ENCODE measurements around the gene COL4A4. TPM values are rescaled to one million over a fixed set of nuclear protein-coding genes. Genes with fewer than 3 reads are reported as not detected.

COL4A4 gene
- polyA plus RNA-seq, 5 donors: 5.2 to 9.5 (median 8.9) TPM

DNA sequence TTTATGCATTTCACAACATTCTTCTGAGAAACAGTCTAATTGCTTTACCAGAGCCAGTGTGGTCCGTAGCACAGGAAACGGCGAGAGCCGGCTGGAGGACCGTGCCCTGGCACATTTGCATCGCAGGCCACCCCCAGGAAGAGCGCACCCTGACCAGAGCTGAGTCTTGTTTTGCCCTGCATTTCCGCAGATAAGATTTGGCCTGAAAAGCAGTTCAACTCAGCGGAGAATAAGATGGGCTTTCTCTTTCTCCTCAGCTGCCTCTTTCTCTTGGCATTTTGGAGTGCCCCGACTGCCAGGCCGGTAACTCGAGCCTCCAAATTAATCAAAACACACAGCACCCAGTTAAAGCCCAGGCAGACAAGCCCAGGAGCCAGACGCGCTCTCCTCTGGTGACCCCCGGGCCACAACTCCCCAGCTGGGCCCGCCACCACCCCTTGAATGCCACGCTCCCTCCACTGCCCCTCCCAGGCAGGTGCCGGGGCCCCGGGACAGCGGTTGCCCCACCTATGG lies 464 bp downstream of the COL4A4 start:
- no peak for DNase-seq

DNA sequence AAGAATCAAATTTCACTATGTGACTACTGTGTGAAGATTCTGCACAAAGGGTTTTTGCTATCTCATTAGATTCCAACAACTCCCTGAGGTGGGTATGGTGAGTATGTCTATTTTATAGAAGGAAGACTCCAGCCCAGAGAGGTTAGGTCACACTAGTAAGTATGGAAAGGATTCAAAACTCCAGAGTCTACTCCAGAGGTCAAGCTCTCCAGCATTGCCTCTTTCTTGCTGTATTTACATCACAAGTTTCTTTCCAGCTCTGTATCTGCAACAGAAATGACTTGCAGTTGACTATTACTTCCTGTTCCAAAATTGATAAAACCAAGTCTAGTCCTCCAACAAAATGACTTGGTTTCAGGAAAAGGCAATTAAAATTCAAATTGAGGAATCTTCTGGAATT lies 2.1 kb downstream of the COL4A4 start:
- no peak for DNase-seq

DNA sequence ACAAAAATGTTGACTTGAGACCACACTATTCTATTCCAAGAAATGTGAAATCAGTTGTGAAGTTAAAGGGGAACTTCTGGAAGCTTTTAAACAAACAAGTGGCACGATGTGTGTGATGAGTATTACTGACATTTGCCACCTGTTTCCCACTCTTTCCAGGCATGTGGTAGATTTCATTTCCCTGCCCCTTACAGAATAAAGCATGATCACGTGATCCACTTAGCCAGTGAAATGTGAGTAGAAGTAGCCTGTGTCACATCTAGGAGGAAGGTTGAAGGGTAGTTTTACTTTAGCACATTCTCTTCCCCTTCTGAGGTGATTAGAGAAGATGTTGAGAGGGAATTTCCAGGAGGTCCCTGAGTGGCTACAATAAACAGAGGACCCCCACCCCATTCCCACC lies 3.8 kb downstream of the COL4A4 start:
- no peak for DNase-seq

DNA sequence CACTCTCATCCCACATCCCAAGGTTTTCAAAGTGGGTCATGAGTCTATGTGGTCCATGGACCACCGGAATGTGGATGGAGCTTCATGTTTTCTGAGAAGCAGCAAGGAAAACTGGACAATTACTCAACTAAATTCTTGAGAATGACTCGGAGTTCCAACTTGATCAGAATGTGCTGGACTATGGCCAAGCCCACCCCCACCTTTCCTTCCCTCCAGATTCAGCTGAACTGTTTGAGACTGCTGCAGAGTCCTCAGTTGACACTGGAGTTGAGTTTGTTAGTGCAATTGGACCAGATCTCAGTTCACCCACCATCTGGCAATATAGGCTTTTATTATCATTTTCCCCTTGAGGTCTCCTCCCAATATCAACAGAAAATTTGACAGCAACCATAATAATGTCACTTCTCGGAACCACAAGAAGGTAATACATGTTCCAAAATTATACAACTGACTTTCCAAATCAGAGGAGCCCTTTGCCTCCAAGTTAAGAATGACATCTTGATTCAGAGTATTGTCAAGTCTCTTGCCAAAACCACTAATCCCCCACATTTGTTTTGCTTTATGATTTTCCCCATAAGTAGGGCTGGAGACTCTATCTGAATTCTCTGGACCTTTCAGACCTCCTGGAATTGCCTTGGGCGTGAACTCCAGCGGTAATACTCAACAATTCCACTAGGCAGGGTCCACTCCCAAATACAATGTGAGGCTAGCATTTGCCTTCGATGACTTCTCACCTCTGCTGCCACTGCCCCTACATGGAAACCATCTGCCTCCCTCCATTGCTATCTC lies 8.8 kb downstream of the COL4A4 start:
- no peak for DNase-seq

DNA sequence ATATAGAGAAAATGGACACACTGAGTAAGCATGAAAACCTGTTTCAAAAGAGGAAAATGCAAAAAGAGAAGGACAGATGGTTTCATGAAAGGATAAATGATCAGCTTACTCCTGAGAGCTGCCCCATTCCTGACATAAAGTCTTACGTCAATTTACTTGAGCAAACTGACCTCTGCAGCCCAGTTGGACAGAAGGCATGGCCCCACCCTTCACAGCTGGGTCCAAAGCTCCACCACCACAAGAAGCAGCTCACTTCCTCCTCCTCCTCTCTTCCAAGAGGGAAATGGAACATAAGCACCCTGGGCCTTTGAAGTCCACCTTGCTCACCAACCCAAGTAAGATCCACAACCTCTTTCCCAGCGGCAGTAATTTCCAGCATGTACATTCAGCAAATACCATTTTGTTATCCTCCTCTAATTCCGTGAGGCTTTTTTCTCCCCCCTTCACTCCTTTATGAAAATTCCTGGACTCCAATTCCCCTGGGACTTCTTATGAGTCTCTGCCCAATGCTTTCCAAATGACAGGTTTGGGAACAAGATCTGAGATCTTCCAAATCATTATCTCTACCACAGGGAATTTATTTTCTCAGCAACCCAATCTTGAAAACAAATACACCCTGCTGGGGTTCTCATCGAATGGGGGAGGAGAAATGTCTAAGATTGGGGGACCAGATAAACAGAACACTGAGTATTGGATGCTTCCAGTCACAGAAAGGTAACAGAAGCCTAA lies 10.1 kb downstream of the COL4A4 start:
- no peak for DNase-seq

DNA sequence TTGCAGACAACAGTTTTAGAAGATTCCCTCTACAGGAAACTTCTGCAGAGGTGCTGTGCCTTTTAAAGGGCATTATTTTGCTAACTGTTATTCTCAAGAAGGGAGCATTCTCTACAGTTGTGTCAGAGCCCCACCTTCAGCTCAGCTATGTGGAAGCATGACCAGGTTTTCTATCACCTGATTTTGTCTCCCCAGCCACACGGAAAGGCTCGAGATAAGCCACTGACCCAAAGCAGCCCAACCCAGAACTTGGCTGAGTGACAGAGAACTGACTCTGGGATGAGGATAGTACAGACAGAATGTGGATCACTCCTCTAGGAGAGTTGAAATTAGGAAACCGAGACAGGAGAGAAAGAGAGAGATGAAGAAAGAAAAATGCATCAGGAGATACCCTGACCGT lies 10.7 kb downstream of the COL4A4 start:
- DNase-seq: no peak

DNA sequence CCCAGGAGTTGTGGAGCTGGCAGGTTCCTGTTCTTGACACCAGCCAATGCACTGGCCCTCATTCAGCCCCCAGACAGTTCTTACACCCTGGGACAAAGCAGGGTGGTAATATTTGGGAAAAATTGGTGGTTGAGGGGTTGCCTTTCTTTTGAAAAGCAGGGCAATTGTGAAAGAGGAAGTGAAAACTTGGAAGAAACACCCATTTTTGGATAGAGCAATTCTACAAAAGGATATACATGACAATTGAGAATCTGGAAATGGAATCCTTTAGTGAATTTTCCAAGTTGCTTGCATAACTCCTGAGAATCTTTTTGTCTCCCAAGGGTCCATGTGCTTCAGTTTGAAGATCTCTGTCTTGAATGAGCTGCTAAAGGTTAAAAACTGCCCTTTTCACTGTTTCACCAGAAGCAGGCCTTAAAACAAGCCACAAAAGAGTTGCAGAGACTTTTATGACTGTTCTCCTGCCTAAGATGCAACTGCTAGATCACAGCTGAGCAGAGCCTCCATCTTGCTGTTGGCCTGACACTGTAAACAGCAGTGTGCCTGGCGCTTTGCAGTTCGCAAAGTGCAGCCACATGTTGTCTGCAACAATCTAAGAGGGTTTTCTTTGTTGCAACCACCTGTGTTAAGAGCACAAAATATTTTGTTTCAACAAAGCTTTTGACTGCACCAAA lies 11.8 kb downstream of the COL4A4 start:
- DNase-seq: no peak

DNA sequence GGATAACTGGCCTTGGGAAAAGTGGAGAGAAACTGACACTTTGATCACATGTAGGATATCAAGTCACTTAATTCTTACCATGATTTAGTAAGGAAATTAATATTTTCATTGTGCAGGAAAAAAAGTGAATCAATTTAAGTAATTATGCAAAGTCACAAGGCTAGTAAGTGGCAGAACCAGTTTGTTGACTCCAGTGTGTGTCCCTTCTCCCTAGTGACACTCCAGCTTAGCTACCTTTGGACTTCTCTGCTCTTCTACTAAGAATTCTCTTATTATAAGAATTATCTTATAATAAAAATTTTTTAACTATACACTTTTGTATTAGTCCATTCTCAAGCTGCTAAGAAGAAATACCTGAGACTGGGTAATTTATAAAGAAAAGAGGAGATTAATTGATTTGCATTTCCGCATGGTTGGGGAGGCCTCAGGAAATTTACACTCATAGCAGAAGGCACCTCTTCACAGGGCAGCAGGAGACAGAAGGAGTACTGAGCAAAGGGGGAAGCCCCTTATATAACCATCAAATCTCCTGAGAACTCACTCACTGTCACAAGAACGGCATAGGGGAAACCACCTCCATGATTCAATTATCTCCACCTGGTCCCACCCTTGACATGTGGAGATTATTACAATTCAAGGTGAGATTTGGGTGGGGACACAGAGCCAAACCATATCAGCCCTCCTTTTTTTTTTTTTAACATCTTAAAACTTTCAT lies 13.6 kb downstream of the COL4A4 start:
- DNase-seq: no peak

DNA sequence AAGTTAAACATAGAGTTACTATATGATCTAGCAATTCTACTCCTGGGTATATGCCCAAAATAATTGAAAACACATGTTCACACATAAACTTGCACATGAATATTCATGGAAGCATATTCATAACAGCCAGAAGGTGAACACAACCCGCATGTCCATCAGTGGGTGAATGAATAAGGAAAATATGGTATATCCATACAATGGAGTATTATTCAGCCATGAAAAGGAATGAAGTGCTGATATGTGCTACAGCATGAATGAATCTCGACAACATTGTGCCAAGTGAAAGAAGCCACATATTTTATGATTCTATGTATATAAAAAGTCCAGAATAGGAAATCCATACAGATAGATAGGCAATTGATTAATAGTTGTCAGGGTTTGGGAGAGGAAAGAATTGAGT lies 15.9 kb downstream of the COL4A4 start:
- DNase-seq: no peak

DNA sequence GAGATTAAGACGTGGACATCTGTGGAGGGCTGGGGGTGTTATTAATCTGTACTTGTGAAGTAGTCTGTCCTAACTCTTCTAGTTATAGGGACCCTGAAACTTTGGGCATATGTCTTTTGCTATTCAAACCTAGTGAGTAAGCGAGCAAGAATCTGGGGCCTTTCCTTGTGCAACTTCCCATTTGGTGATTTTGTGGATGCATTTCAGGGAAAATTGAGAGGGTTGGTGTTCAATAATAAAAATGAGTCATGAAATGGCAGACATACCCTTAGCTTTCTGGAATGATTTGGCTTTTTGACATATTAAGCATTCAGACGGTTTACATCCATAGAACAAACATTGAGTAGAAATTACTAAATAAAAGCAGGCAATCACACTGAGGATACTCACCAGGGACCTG lies 17.0 kb downstream of the COL4A4 start:
- no peak for DNase-seq

DNA sequence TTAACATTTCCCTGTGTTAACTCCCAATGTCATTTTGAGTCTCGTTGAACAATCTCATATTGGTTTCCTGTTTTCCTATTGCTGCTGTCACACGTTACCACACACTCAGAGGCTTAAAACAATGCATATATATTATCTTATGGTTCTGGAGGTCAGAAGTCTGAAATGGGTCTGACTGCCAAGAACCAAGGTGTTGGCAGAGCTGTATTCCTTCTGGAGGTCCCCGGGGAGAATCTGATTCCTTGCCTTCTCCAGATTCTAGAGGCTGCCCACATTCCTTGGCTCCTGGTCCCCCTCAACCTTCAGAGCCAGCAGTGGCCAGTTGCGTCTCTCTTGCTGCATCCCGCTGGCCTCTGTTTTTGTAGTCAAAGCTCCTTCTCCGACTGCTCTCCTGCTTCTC lies 17.5 kb downstream of the COL4A4 start:
- no peak for DNase-seq

DNA sequence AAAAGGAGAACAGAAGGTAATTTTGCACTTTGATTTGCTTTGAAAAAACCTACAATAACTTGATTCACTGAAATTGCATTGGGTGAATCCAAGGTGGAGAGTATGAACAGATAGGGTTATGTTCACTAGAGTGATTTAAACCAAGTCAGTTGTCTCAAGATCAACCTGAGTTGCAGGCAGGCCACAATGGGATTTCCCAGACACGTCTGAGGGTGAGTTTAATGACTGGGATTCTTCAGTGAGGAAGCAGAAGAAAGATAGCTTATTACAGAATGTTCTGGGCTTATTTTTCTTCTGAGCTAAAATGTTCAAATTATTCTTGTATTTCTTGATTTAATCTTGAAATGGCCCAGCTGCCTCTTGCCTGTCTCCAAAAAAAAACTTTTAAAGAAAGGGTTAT lies 20.1 kb downstream of the COL4A4 start:
- DNase-seq: no peak

DNA sequence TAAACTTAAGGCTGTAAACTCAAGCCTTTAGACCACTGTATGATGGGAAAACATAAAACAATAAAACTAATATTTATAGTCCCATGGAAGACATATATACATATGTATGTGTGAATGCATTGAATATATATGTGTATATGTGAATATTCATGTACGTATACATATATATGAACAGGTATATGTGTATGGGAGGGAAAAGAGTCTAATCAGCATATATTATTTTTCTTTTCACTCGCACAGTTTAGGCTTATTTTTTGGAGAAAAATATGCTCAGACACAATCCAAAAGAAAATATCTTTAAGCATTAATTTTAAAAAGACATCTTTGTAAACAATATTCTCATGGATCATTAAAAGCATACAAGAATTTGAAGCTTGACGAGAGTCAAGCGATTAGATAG lies 22.7 kb downstream of the COL4A4 start:
- DNase-seq: no peak

DNA sequence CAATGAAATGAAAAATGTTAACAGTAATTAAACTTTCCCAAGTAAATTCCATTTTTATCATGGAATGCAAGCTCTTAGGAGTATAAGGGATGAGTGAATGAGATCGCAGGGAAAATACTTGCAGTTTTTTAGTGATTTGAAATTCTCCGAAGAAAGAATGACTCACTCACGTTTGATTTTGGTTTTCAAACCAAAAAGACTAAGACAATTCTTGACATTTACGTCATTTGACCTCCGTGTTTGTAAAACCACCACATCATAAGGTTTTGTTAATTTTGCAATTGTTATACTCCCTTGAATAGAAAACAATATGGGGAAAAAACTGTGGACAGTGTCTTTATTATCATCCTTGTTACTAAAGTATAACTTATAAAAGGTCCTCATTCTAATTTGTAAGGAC lies 29.4 kb downstream of the COL4A4 start:
- DNase-seq: no peak

DNA sequence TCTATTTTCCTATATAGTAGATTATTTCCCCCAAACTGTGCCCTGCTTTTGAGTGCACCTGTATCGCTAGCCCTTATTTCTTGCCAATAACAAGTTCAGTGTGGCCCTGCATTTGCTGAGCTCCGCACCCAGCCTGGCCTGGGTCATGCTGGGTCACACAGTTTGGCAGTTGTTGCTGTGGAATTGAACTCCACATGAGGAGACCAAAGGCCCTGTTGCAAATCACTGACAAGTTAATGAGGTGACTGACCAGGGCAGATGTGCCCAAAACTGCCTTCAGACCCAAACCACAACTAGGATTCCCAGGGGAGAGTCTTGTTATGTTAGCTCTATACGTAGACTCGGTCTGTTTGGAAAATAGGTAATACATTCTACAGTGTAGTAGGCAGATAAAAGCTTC lies 31.0 kb downstream of the COL4A4 start:
- DNase-seq: no peak

DNA sequence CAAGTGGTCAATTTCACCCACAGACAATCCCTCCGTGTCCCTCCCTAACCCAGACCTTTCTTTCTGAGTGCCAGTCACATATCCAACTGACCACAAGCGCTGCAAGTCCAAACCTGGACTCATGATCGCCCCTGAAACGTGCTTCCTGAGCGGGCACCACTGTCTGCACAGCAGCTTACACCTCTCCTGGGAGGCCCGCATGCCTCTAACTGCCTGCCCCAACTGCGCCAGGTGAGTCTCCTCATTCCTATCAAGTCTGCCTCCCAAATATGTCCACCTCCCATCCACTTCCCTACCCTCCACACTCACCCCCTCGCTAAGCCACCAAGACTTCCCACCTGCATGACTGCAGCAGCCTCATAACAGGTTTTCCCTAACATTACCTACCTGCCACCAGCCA lies 33.4 kb downstream of the COL4A4 start:
- no peak for DNase-seq

DNA sequence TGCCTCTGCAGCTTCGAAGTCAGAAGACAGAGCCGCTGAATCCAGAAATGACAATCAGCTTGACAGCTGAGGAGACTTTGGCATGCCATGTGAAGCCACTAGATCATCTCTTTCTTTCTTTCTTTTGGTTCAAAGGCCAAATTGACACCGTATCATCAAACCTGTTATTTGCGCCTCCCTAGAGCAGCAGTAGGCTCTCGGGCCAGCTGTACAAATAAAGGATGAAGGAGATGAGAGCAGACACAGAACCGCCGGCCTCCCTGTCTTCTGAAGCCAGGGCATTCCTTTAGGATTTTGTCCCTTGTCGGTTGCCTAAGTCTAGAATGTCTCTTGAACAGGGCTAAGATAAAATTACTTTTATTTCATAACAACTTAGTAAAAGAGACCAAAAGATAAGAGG lies 36.8 kb downstream of the COL4A4 start:
- no peak for DNase-seq

DNA sequence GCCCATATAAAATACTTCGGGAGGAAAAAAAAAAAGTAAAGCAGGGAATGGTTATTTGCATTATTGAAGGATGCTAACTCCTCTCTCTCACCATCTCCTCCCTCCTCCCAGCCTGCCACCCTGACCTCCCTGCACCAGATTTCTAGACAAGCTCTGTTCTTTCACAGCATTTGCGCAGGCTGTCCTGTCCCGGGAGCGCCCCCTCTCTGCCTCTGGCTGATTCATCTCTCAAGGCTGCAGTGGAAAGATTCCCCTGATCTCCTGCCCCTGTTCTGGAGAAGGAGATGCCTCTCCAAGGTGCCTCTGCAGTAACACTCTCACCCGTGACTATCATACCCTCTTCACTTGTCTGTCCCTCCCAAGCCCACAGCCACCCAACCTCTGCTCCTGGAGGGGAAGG lies 38.5 kb downstream of the COL4A4 start:
- DNase-seq: no peak

DNA sequence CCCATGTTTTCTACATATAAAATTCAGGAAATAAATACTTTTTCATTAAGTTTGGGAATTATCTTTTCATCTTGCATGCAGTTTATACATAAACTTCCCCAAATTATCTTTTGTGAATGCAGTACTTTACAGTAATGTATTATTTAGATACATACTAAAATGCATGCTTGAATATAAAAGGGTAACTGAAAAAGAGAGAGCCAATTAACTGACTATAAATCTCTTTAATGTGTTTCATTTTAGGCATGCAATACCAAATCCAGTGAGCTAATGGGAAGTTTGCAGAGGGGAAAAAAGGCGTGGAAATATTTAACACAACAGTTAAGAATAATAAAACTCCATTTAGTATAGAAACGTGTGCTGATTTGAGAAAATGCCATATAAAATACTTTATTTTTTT lies 39.2 kb downstream of the COL4A4 start:
- no peak for DNase-seq

DNA sequence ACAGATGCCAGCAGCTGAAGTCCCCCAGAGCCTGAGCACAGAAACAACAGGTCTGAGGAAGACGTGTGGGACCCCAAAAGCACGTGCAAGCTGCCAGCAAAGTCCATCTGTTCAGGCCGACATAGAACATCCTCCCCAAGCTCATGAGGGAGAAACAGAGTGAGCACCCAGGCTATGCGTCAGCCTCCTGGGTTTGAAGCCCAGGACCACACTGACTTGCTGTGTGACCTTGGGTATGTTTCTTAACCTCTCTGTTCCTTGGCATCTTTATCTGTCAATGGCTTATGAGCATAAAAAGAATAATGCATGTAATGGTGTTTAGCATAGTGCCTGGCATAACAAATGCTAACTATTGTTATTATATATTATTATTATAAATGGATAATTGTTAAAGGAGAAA lies 40.3 kb downstream of the COL4A4 start:
- DNase-seq: no peak

DNA sequence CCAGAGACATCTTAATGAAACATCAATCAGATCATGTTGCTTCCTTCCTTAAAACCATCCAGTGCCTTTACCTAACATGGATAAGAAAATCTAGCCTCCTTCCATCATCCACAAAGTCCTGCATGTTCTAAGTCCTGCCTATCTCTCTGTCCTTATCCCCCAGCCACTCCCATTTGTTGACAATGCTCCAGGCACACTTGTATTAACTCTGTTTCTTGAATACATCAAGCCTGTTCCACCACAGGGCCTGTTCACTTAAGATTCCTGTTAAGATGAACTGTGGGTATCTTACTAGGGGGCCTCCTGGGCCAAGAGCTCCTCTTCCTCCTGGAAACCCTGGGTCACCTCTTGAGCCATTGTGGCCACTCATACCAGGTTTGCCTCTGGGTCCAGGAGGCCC lies 45.7 kb downstream of the COL4A4 start:
- DNase-seq: no peak

DNA sequence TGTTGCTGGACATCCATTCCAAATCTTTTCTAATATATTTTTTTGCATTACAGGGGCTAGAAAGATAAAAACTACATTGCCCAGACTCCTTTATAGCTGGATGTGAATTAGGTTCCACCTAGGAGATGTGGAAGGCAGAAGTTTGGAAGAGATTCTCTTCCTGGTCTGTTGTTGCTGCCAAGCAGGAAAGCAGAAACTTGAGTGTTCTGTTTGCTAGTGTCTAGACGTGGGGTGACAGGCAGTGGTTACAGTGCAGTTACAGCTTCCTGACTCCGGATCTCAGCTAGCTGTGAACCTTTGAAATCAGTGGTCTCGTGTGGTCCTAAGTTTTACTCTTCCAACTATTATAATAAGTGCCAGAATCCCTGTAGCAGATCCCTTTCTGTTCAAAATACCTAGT lies 46.2 kb downstream of the COL4A4 start:
- DNase-seq: no peak

All from right lung (tissue), 5 donors.